ENCODE results near the gene PDXP. TPM values are rescaled to one million over a fixed set of nuclear protein-coding genes. Genes with fewer than 3 reads are reported as not detected.
A peak's percentile ranks its signal among the peaks of the same experiment; 100 is the strongest.

PDXP gene
- total RNA-seq, 1 donor from 2014 or later = 3.1 TPM

DNA sequence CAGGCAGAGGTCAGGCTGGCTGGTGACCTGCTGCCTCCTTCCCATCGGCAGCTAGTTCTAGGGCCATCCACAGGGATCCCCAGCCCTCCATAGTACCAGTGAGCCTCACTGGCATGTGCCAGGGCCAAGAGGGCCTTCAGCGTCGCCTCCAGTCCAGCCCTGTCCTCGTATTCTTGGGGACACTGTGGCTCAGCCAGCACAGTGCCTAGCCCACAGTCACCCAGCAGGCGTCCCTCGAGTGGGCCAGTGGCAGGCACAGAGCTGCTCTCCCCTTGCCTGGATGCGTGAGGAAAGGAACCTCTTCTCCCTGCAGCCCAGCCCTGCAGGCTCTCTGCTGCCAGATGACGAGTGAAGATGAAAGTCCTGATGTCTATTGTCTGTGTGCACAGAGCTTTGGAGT lies 29.7 kb upstream of the PDXP start:
- DNase-seq (ENCODE audit: low spot score) = no peak

DNA sequence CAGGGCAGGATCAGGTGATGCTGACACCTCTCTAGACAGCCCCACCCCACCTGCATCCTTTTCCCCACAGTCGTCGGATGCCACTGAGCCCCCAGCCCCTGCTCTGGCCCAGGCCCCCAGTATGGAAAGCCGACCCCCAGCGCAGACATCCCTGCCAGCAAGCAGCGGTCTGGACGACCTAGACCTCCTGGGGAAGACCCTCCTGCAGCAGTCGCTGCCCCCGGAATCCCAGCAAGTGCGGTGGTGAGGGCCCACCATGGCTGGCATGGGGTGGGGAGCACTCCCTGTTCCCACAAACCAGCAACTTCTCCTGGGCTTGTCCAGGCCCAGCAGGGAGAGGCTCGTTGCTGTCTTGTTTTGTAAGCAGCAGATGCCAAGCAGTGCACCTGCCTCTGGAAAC lies 28.6 kb upstream of the PDXP start:
- no peak for DNase-seq (ENCODE audit: low spot score)

- DNase-seq (ENCODE audit: low spot score) = no peak
These were observed 27.6 kb upstream of the PDXP start for GRCh38 chr22:37630839-37631435.

DNA sequence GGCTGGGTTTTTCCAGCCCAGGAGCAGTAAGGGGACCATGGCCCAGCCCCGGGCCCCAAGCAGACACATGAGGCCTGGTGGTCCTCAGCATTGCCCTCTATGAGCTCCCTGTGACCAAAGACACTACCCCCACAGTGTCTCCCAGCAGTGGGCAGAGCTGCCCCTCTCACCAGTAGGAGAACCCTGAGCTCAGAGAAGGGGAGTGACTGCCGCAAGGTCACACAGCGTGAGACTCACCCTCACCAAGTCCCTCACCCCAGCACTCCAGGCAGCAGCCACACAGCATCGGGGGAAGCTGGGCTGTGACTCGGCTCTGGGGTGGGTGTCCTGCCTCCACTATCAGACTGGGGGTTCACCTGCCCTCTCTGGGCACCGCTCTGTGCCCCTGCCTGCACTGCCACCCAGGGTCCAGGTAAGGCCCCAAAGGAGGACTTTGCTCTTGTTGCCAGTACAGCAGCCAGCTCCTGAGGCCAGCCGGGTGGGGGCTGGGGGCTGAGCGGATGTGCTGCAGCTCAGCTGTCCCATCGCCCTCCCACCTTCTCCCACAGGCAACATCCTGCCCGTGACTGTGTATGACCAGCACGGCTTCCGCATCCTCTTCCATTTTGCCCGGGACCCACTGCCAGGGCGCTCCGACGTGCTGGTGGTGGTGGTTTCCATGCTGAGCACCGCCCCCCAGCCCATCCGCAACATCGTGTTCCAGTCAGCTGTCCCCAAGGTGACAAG lies 26.9 kb upstream of the PDXP start:
- no peak for DNase-seq (ENCODE audit: low spot score)

DNA sequence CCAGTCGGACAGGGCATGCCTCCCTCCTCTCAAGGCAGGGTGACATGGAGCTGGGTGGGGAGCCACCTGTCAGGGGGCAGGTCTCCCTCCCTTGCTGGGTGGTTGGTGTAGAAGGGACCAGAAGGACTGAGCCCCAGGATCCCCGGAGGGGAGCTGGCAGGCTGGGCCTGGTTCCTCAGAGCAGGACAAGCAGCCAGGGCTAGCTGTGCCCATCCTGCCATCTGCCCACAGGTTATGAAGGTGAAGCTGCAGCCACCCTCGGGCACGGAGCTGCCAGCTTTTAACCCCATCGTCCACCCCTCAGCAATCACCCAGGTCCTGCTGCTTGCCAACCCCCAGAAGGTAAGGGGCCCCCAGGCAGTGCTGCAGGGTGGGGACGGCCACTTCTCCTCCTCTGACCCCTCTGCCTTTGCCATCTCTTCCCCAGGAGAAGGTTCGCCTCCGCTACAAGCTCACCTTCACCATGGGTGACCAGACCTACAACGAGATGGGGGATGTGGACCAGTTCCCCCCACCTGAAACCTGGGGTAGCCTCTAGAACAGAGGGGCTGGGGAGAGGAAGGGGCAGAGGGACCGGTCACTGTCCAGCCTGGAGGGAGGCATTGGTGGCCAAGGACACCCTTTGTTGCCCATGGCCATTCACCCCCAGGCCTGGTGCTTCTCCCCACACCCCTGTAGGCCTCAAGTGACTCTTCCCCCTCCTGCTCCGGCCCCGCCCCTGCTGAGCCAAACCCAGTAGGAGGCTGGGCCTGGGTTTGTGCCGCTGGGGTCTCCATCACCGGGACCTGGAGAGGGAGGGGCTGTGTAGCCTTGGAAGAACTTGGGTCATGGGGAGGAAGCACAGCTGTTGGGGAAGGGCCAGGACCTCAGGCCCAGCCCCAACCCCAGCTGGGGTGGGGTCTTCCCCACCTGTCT lies 26.1 kb upstream of the PDXP start:
- DNase-seq (ENCODE audit: low spot score) = no peak

- no peak for DNase-seq (ENCODE audit: low spot score)
These were observed 25.4 kb upstream of the PDXP start for GRCh38 chr22:37633089-37633624.

DNA sequence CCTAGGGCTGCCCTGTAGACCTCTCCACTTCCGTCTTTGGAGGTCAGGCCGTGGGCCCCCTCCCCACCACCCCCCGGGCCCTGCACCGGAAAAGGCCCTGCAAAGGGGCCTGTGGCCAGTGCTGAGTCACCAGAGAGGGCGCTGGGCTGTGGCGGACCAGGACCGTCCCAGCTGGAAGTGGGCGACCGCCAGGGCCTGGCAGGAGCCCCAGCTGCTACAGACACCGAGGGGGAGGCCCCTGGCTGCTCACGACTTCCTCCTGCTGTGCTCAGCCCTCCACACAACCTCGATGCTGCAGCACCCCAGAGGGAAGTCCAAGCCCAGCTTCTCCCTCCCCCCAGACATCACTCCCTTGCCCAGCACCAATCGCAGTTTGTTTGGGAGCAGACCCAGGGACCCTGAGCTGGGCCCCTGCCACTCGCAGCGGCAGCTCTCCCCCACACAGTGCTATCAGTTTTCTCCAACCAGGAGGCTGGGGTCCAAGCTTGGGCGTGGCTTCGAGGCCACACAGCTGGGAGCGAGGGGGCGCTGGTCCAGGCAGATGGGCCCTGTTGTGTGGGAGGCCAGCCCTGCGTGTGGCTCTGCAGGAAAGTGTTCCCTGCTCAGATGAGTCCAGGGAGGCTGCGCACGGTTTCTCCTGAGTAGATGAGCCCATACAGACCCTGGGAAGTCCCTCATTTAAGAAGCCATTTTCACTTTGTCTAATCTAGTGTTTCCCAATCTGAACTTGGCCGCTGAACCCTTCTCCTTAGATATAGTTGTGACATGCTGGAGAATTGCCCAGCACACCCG lies 24.7 kb upstream of the PDXP start:
- peak; percentile 96 for DNase-seq (ENCODE audit: low spot score)

DNA sequence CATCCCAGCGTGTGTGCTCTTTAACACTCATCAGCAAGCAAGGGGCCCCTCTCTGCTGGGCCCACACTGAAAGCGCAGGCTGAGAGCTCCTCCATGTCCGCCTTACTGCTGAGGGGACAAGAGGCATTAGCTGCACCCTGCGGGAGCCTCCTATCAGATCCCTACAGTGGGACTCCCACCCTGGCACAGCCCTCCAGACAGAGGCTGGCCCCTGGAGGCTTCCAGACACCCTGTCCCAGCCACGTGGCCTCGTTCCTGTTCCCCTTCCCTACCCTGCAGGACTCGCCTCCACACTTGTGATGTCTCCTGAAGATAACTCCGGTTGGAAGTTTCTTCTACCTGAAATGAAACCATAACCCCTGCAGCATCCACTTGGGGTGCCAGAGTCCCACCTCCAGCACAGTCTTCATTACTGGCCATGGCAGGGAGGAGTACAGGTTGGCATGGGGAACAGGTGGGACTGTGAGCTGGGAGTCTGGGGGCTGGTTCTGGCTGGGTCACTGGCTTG lies 24.1 kb upstream of the PDXP start:
- DNase-seq (ENCODE audit: low spot score) = no peak

DNA sequence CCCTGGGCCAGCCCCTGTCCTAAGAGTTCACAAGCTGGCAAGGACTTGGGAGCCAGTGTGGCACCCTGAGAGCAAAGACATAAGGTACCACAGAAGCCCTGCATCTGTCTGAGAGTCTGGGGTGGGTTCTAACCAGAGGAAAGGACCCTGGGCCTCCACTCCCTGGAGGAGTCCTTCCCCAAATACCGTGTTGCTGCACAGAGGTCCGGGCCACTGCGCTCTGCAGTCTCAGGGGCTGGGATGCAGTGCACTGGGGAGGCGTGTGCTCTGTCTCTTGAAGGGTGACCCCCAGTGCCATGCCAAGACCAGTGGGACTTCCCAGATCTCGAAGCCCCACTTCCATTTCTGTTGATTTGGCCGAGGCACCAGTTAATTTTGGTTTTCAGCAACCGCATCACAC lies 23.4 kb upstream of the PDXP start:
- DNase-seq (ENCODE audit: low spot score) = no peak

DNA sequence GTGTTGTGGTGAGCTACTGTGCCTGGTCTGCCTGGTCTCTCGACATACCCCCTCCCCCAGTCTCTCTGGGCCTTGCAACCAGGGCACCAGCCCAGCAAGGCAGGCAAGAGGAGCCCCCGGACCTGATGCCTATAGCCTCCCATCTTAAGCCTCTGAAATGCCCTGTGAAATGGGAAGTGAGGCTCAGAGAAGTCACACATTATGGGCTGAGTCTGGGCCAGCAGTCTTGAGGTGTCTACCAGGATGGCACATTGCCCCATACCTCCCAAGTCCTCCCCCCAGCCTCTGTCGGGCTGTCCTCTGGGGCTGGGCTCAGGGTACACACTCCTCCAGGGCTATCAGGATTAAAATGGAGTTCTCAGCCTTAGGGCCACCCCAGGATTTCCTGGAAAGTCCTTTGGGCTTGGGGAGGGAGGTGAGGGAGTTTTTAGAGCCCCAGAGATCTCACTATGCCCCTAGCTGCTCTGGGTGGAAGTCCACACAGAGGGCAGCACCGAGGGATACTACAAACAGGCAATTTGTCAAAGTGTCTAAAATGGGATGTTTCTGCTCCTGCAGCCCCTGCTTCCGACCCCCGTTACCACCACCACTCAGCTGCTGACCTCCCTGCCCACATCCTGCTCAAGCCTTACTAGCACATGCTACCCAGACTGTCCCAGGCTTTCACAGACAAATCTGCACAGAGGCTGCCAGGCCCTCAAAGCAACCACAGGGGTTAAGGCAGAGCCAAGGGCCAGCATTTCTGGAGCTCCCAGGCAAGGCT lies 22.2 kb upstream of the PDXP start:
- DNase-seq (ENCODE audit: low spot score) = no peak

- DNase-seq (ENCODE audit: low spot score) = no peak
These were observed 21.6 kb upstream of the PDXP start for GRCh38 chr22:37636949-37637273.

DNA sequence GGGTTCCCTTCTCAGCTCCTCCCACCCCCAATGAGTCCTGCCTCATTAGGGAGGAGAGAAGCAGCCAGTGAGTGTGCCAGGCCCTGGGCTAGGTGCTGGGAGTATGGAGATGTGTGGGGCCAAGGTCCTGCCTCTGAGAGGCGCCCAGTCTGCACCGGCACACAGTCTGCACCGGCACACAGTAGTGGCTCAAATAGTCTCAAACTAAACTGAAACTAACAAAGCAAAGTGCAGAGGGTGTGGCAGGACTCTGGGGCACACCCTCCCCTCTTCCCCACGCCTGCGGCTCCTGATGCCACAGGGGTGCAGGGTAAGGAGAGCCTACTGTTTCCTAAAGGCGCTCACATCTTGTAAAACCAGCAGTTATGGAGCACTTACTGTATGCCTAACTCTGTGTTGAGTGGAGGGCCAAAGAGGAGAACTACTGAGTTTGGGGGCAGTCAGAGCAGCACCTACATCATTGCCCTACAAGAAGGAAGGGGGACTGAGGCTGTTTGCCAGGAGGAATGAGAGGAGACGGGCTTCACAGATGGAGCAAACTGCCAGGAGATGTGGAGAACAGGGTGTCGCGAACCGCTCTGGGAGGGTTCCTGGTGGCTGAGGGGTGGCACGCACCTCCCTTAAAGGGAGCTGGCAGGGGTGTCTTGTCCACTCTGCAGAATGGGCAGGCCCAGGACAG lies 20.0 kb upstream of the PDXP start:
- DNase-seq (ENCODE audit: low spot score) = no peak

DNA sequence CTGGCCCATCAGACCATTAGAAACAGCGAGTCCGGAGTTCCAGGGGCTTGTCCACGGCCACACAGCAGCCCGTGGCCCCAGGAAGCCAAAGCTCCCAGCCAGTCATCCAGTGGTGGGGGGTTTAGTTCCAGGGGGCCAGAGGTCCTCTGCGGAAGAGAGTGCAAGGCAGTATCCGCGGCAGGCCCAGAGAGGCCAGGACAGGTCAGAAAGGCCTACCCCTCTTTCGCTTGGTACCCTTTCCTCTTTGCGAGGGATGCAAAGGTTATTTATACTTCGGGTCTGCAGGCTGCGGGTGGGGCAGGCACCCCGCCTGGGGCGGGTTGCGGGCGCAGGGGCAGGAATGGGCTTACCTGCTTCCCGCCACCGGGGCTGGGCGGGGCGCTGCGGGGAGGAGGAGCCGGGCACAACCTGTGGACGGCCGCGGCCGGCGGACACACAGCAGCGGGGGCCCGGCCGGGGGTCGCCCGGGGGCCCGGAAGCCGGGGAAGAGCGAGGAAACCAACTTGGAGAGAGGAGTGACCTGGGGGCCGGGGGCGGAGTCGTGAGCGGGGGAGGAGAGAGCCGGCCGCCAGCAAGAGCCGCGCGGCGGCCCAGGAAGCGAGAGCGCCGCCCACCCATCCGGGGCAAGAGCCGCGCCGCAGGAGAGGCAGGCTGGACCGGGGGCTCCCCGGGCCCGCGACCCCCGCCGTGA lies 19.3 kb upstream of the PDXP start, which contains the start of gene SH3BP1:
SH3BP1 (plus strand) TSS at position 600 of the 691 bp plus-strand sequence. CDS start 119 bp downstream, outside the sequence.
- DNase-seq (ENCODE audit: low spot score) = peak; percentile 69

GRCh38 chr22:37639771-37640590 lies 18.5 kb upstream of the PDXP start:
- no peak for DNase-seq (ENCODE audit: low spot score)

GRCh38 chr22:37640591-37641560 lies 17.6 kb upstream of the PDXP start:
- DNase-seq (ENCODE audit: low spot score) = peak; percentile 61

GRCh38 chr22:37641561-37641949 lies 17.0 kb upstream of the PDXP start:
- no peak for DNase-seq (ENCODE audit: low spot score)

- peak; percentile 83 for DNase-seq (ENCODE audit: low spot score)
These were observed 15.2 kb upstream of the PDXP start for GRCh38 chr22:37643225-37643847.

All from umbilical cord (tissue), 2 donors.